ENCODE data around the gene UST. TPM values are rescaled to one million over a fixed set of nuclear protein-coding genes. Genes with fewer than 3 reads are reported as not detected.

UST gene
- total and polyA plus RNA-seq, 2 donors (not counting 1 experiment from before 2014, with no cell fraction given), result 7.3 to 16.9 TPM

DNA sequence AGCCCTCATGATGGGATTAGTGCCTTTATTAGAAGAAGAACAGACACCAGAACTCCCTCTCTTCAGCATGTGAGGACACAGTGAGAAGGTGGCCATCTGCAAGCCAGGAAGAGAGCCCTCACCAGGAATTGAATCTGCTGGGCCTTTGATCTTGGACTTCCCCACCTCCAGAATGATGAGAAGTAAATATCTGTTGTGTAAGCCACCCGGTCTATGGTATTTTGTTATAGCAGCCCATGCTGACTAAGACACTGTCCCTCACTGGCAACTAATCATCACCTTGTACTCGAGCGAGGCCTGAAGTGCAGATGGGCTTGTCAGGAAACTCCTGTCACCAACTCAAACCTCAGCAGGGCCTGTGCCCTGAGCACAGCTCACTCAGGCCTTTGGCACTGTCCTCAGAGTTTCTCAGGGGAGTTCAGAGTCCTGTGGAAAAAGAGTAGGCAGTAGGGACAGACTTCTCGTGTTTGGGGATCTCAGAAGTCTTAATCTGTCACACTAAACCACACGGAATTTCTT, 62.0 kb downstream of the UST start:
- POLR2A ChIA-PET, result no interaction called here

GRCh38 chr6:148811459-148811858, 64.6 kb downstream of the UST start:
- WGBS (ENCODE audit: insufficient coverage), result 100% methylated on average over 2 of the region's 5 CpGs
- intact Hi-C loops (cut with micrococcal nuclease), result no loop called here
- Mint-ChIP-seq H3K4me1 (peaks cover 39% of the 10 kb centered on the region), H3K9me3 (ENCODE audit: insufficient read depth) (peaks cover 5% of the 10 kb centered on the region), H3K27ac (no peak overlapping the region), H3K27me3 (no peaks in the 10 kb centered on the region), H3K4me3 (no peak overlapping the region)
- TF ChIP-seq CTCF (IDR thresholded peaks at IDR 0.05), result no peak
- TF ChIP-seq EZH2 (IDR thresholded peaks at IDR 0.05; ENCODE audit: borderline replicate concordance, insufficient read depth, low read depth, low read length, poor library complexity, severe bottlenecking), result no peak
- no peaks in the 10 kb centered on the region for H3K27me3 ChIP-seq (replicated peaks in 1 of 4; ENCODE audit: control extremely low read depth in 1 of 4, control insufficient read depth in 3 of 4, insufficient read depth in 4 of 4, low read length in 3 of 4)
- no peak overlapping the region for H3K27ac ChIP-seq (ENCODE audit: low read length in 2 of 2)
- CTCF ChIA-PET, result interaction anchor here (0.6 kb wide), 1 partner anchor 571 kb away, joined by 4 read pairs; no protein-coding TSS in a partner anchor
- H3K9me3 ChIP-seq (ENCODE audit: control extremely low read depth in 1 of 3, control insufficient read depth in 2 of 3, insufficient read depth in 1 of 3, low read length in 2 of 3), result peaks cover 0 to 5% (median 4%) of the 10 kb centered on the region in 3 donors
- H3K4me1 ChIP-seq (ENCODE audit: control insufficient read depth in 2 of 2, insufficient read depth in 2 of 2, low read length in 2 of 2), result peaks cover 3 to 5% of the 10 kb centered on the region in 2 donors
- H3K4me2 ChIP-seq (replicated peaks; ENCODE audit: low read depth, low read length, poor library complexity, severe bottlenecking), result no peak overlapping the region
- H3K9ac ChIP-seq (ENCODE audit: low read length), result no peak overlapping the region
- H2AFZ ChIP-seq (ENCODE audit: insufficient read depth, low read depth, low read length, poor library complexity, severe bottlenecking), result no peak overlapping the region
- no peak overlapping the region for H3K4me3 ChIP-seq (ENCODE audit: control extremely low read depth in 1 of 5, extremely low read depth in 1 of 5, insufficient read depth in 1 of 5, low read depth in 2 of 5, low read length in 4 of 5)
- no peaks in the 10 kb centered on the region for H3K36me3 ChIP-seq (replicated peaks in 1 of 2; ENCODE audit: control extremely low read depth in 1 of 2, control insufficient read depth in 1 of 2, extremely low read depth in 1 of 2, insufficient read depth in 2 of 2, low read length in 1 of 2)
- no peak for ATAC-seq (ENCODE audit: low read depth)
- POLR2A ChIA-PET, result no interaction called here
- H3K79me2 ChIP-seq (ENCODE audit: control insufficient read depth, insufficient read depth, low read length), result peaks cover 95% of the 10 kb centered on the region
- DNase-seq, result no peak
- peaks cover 29% of the 10 kb centered on the region for H4K20me1 ChIP-seq (ENCODE audit: control insufficient read depth, insufficient read depth, low read length, poor library complexity, severe bottlenecking)

More for the DNA sequence above, 62.0 kb downstream of the UST start:
- peaks cover 3 to 5% of the 10 kb centered on the region in 2 donors for H3K4me1 ChIP-seq (ENCODE audit: control insufficient read depth in 2 of 2, insufficient read depth in 2 of 2, low read length in 2 of 2)
- Mint-ChIP-seq H3K27ac (no peak overlapping the region), H3K4me3 (no peak overlapping the region), H3K9me3 (ENCODE audit: insufficient read depth) (peaks cover 3% of the 10 kb centered on the region), H3K4me1 (peaks cover 46% of the 10 kb centered on the region), H3K27me3 (no peaks in the 10 kb centered on the region)
- H3K27ac ChIP-seq (ENCODE audit: low read length in 2 of 2), result no peak overlapping the region
- H3K9ac ChIP-seq (ENCODE audit: low read length), result no peak overlapping the region
- intact Hi-C loops (cut with micrococcal nuclease), result no loop called here
- peaks cover 93% of the 10 kb centered on the region for H3K79me2 ChIP-seq (ENCODE audit: control insufficient read depth, insufficient read depth, low read length)
- H3K4me2 ChIP-seq (replicated peaks; ENCODE audit: low read depth, low read length, poor library complexity, severe bottlenecking), result no peak overlapping the region
- CTCF ChIA-PET, result no interaction called here
- H3K4me3 ChIP-seq (ENCODE audit: control extremely low read depth in 1 of 5, extremely low read depth in 1 of 5, insufficient read depth in 1 of 5, low read depth in 2 of 5, low read length in 4 of 5), result no peak overlapping the region
- H3K9me3 ChIP-seq (ENCODE audit: control extremely low read depth in 1 of 3, control insufficient read depth in 2 of 3, insufficient read depth in 1 of 3, low read length in 2 of 3), result peaks cover 0 to 4% (median 0%) of the 10 kb centered on the region in 3 donors
- H2AFZ ChIP-seq (ENCODE audit: insufficient read depth, low read depth, low read length, poor library complexity, severe bottlenecking), result no peak overlapping the region
- ATAC-seq (ENCODE audit: low read depth), result no peak
- H4K20me1 ChIP-seq (ENCODE audit: control insufficient read depth, insufficient read depth, low read length, poor library complexity, severe bottlenecking), result peaks cover 22% of the 10 kb centered on the region
- no peaks in the 10 kb centered on the region for H3K27me3 ChIP-seq (replicated peaks in 1 of 4; ENCODE audit: control extremely low read depth in 1 of 4, control insufficient read depth in 3 of 4, insufficient read depth in 4 of 4, low read length in 3 of 4)
- TF ChIP-seq CTCF (IDR thresholded peaks at IDR 0.05), result no peak
- no peak for TF ChIP-seq EZH2 (IDR thresholded peaks at IDR 0.05; ENCODE audit: borderline replicate concordance, insufficient read depth, low read depth, low read length, poor library complexity, severe bottlenecking)
- WGBS (ENCODE audit: insufficient coverage), result 72% methylated on average over 3 of the region's 5 CpGs
- H3K36me3 ChIP-seq (replicated peaks in 1 of 2; ENCODE audit: control extremely low read depth in 1 of 2, control insufficient read depth in 1 of 2, extremely low read depth in 1 of 2, insufficient read depth in 2 of 2, low read length in 1 of 2), result no peaks in the 10 kb centered on the region
- DNase-seq, result no peak
